Measurements from ENCODE around the gene FOLR1. TPM values are rescaled to one million over a fixed set of nuclear protein-coding genes. Genes with fewer than 3 reads are reported as not detected.

FOLR1 gene
- total and polyA plus RNA-seq, 10 of the 15 experiments (the other 5 are each of a cell fraction or from before 2014, with no cell fraction given), result not detected

GRCh38 chr11:72239849-72240460 lies 48.0 kb downstream of the FOLR1 start:
- 6% methylated on average over 62 of the region's 69 CpGs for WGBS (ENCODE audit: insufficient coverage, insufficient replicate concordance, low lambda C conversion rate, missing lambda C conversion rate)
- ChIA-PET RAD21 (ENCODE audit: unreplicated experiment) (interaction anchor here (0.6 to 1.0 kb wide), 3 partner anchors 17 to 191 kb away, joined by 3 to 4 read pairs (median 3); no protein-coding TSS in a partner anchor), SMC1A (ENCODE audit: uncharacterized antibody, unreplicated experiment) (no interaction called here), CTCF (interaction anchor here (0.8 to 2.0 kb wide), 4 partner anchors 14 to 191 kb away, joined by 3 to 10 read pairs (median 4); no protein-coding TSS in a partner anchor), POLR2A (interaction anchor here (0.5 to 0.6 kb wide), 2 partner anchors 14 to 217 kb away, joined by 3 to 5 read pairs; no protein-coding TSS in a partner anchor)
- FAIRE-seq, result no peak
- H3K27me3 ChIP-seq (replicated peaks in 1 of 2; ENCODE audit: control insufficient read depth in 2 of 2, insufficient read depth in 2 of 2, low read length in 1 of 2), result peaks cover 9 to 14% of the 10 kb centered on the region in 2 experiments; a peak in 3 of 4 replicates
- H4K20me1 ChIP-seq (ENCODE audit: control insufficient read depth, insufficient read depth), result no peaks in the 10 kb centered on the region; the same call in 1 of the 2 replicates
- no peak for DNase-seq (ENCODE audit: low read depth, low spot score)
- peaks cover 4% of the 10 kb centered on the region for H3K4me1 ChIP-seq (ENCODE audit: control insufficient read depth, insufficient read depth, low read length)
- H3K4me2 ChIP-seq (ENCODE audit: control insufficient read depth, insufficient read depth), result peak overlapping the region; percentile 64; the same call in 1 of the 2 replicates
- H3K4me3 ChIP-seq, result no peak overlapping the region
- in situ Hi-C loops (cut with MboI), result no loop called here
- no peaks in the 10 kb centered on the region; the same call in 2 of the 3 replicates for H3K9me3 ChIP-seq (replicated peaks; ENCODE audit: control insufficient read depth, insufficient read depth, low read length)
- ATAC-seq, result 0 out of 3 replicates have a peak, but pooled peaks have one; percentile 4
- intact Hi-C loops (cut with micrococcal nuclease; ENCODE audit: unreplicated experiment), result loop anchor here (2.0 to 5.0 kb wide), 2 partner anchors 172 to 191 kb away; no protein-coding TSS in a partner anchor
- H3K79me2 ChIP-seq (ENCODE audit: control insufficient read depth, insufficient read depth, low read length), result no peaks in the 10 kb centered on the region
- no peak overlapping the region for H3K27ac ChIP-seq (ENCODE audit: control insufficient read depth, insufficient read depth)
- no TSS peak for BruUV-seq (replicated peaks)
- no peak overlapping the region for H3K9ac ChIP-seq (ENCODE audit: control insufficient read depth, insufficient read depth, low read length)
- no peak overlapping the region for H2AFZ ChIP-seq (ENCODE audit: control insufficient read depth, low read depth, low read length)
- peaks cover 0 to 6% of the 10 kb centered on the region in 2 experiments; a peak in 3 of 4 replicates for H3K36me3 ChIP-seq (ENCODE audit: control insufficient read depth in 2 of 2, insufficient read depth in 2 of 2, low read length in 1 of 2)
- 0 out of 4 replicates have a peak, but pooled peaks of 1 of the 2 experiments have one; percentile 26 for TF ChIP-seq BHLHE40 (IDR thresholded peaks at IDR 0.05; ENCODE audit: borderline replicate concordance in 1 of 2, low read depth in 2 of 2, low read length in 1 of 2)
- no peak for TF ChIP-seq SRF (IDR thresholded peaks at IDR 0.05; ENCODE audit: low read depth in 2 of 2, low read length in 2 of 2)
- peak; percentile 90 for TF ChIP-seq HDAC6 (IDR thresholded peaks at IDR 0.05; ENCODE audit: unreplicated experiment)
- TF ChIP-seq SMAD5 (IDR thresholded peaks at IDR 0.05; ENCODE audit: low read depth), result no peak
- 0 out of 2 replicates have a peak, but pooled peaks have one; percentile 16 for TF ChIP-seq DPF2 (IDR thresholded peaks at IDR 0.05)
- TF ChIP-seq POLR2AphosphoS2 (IDR thresholded peaks at IDR 0.05; ENCODE audit: low read depth, low read length), result no peak
- TF ChIP-seq STAT3 (IDR thresholded peaks at IDR 0.05; ENCODE audit: low read depth, low read length), result no peak
- TF ChIP-seq SUZ12 (IDR thresholded peaks at IDR 0.05; ENCODE audit: unreplicated experiment), result peak; percentile 99
- peak; percentile 9; the same call in 1 of the 2 replicates for TF ChIP-seq BACH1 (IDR thresholded peaks at IDR 0.05; ENCODE audit: borderline replicate concordance)
- TF ChIP-seq BCL3 (IDR thresholded peaks at IDR 0.05; ENCODE audit: borderline replicate concordance, insufficient read depth, low read depth, low read length, poor library complexity, severe bottlenecking), result peak; percentile 40
- TF ChIP-seq JUND (IDR thresholded peaks at IDR 0.05; ENCODE audit: low read depth, low read length), result no peak
- TF ChIP-seq IKZF1 (conservative IDR thresholded peaks at IDR 0.05), result peak; percentile 25; the same call in 1 of the 2 replicates
- no peak for TF ChIP-seq MAX (IDR thresholded peaks at IDR 0.05; ENCODE audit: low read depth, low read length)
- TF ChIP-seq GATAD2B (conservative IDR thresholded peaks at IDR 0.05; ENCODE audit: low read depth), result 0 out of 2 replicates have a peak, but pooled peaks have one; percentile 32
- TF ChIP-seq NKRF (conservative IDR thresholded peaks at IDR 0.05), result no peak
- peak; percentile 32; the same call in 1 of the 2 replicates for TF ChIP-seq NR2F1 (conservative IDR thresholded peaks at IDR 0.05)
- TF ChIP-seq MTA3 (IDR thresholded peaks at IDR 0.05; ENCODE audit: borderline replicate concordance, low read length), result no peak
- TF ChIP-seq POLR2A (IDR thresholded peaks at IDR 0.05; ENCODE audit: low read depth, low read length), result peak; percentile 25; the same call in 1 of the 2 replicates
